GM18861 (cell line): Measurements from ENCODE around the gene SLC25A36.

ENCODE experiments used
- ATAC-seq: cut with Tn5 transposase; IDR thresholded peaks from one replicate; pipeline ENCODE4 v1.9.1; 2021; ENCODE audit not compliant: unreplicated experiment

SLC25A36 gene, protein sequence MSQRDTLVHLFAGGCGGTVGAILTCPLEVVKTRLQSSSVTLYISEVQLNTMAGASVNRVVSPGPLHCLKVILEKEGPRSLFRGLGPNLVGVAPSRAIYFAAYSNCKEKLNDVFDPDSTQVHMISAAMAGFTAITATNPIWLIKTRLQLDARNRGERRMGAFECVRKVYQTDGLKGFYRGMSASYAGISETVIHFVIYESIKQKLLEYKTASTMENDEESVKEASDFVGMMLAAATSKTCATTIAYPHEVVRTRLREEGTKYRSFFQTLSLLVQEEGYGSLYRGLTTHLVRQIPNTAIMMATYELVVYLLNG

GRCh38 chr3:140941434-140942220, at the start of gene SLC25A36:
SLC25A36 (plus strand) TSS chr3:140941836; CDS start chr3:140942055, 219 bp downstream.
- peak; percentile 95 for ATAC-seq

DNA sequence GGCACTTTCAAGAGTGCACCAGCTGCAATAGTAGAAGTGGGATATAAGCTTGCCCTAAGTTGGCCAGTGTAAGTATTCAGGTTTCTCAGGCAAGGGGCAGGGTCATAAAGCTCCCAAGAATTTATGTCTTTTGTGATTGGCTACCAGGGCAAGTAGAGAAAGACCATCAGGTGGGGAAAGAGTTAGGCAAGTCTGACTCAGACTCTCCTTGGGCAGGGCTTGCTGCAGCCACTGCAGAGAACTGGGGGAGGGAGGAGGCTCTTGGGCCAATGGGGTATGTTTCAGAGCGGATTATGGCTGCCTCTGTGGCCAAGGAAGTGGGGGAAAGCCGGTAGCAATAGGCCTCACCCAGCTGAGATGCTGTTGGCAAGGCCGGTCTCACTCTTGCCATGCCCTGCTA, 44.6 kb upstream of the SLC25A36 start:
- ATAC-seq = no peak

DNA sequence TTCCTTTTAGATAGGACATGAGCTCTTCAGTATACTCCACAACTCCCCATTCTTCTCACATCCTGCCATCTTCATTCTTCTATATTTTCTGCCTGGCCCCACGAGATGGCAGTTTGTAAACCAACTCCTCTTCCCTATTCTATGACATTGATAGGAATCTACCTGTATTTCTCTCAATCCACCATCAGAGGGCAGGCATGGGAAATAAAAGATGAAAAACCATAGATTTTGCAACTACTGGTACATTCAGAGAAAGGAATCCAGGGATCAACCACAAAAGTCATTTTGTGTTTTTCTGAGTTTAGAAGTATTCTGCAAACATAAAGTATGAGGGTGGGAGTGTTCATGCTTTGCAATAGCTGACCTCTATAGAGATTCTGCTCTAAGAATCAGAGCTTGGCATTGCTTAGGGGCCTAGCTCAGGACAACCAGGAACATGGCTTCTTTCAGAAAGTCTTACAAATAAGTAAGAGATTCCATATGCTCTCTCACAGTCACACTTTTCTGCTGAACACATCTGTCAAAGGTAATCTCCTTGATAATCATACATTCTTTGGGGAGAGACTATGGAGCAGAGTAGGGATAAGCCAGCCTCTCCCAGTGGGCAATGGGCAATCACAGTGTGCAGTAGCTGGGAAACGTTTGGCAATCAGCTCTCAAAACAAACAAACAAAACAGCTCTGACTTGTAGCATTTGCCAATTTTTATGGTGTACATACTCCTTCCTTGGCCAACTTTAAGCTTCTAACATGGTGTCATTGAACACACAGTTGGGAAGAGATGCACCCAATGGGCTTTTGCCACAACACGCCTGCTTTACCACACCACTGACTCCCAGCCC, 43.1 kb upstream of the SLC25A36 start:
- no peak for ATAC-seq

DNA sequence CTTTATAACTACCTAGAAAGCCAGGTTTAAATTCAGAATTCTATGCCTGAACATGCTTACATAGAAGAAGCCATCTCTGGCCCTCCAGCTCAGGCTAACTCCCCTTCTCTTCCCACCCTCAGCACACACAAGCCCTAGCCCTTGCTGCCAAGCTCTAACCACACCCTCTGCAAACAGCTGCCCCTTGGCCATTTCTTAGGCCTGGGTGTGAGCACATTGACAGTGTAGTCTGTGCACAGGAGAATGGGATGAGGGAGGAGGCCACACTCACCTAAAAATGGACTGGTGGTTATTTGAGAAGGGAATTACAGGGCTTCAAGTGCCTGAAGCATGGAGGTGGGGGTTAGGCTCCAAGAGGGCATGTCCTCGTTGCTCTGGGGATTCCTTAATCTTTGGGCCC, 42.3 kb upstream of the SLC25A36 start:
- no peak for ATAC-seq

DNA sequence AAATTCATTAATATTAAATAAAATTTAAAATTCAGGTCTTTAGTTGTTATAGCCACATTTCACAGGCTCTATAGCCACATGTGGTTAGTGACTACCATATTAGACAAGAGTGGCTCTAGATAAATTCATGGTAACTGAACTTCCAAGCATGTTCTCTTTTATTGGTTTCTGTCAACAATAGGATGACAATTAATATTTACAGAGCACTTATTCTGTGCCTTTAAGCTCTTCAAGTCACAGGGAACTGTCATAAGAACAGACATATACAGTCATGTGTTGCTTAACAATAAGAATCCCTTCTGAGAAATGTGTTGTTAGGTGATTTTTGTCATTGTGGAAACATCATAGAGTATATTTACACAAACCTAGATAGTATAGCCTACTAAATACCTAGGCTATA, 38.8 kb upstream of the SLC25A36 start:
- no peak for ATAC-seq

DNA sequence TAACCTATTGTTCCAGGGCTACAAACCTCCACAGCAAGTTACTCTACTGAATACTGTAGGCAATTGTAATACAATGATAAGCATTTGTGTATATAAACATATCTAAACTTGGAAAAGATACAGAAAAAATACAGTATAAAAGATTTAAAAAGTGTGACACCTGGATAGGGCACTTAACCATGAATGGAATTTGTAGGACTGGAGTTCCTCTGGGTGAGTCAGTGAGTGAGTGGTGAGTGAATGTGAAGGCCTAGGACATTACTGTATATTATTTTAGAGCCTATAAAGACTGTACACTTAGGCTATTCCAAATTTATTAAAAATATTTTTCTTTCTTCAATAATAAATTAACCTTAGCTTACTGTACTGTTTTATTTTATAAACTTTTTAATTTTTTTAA, 38.4 kb upstream of the SLC25A36 start:
- no peak for ATAC-seq

DNA sequence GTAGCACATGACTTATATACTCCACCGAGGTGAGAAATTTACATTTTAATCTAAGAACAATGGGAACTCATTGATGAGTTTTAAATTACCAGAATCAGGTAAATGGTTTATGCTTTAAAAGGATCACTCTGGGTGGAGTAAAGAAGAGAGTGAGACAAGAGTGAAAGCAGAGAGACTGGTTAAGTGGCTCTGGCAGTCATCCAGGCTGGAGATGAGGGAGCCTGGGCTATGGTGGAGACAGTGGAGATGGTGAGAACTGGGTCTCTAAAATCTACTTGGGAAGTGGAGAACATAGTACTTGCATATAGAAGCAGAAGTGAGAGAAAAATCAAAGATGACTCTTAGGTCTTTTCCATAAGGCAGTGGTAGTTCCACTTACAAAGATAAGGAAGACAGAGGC, 37.1 kb upstream of the SLC25A36 start:
- ATAC-seq = no peak

GRCh38 chr3:140905559-140905958, 36.1 kb upstream of the SLC25A36 start:
- ATAC-seq = no peak

DNA sequence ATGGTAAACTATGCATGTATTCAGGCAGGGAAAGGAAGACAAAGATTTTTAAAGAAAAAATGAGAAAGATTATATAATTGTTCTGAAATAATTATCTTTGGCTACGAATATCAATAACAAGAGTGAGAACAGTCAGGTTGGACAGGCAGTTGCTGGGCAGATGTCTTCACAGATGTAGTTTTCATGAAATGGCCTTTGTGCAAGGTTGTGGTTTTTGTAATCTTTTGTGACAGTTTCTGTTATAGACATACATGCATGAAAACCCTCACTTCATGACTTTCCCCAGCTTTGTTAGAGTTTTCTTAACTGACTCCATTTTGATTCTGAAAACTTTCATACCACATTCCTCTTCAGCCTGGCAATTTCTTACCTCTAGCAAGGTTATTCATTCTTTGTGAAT, 34.9 kb upstream of the SLC25A36 start:
- no peak for ATAC-seq

DNA sequence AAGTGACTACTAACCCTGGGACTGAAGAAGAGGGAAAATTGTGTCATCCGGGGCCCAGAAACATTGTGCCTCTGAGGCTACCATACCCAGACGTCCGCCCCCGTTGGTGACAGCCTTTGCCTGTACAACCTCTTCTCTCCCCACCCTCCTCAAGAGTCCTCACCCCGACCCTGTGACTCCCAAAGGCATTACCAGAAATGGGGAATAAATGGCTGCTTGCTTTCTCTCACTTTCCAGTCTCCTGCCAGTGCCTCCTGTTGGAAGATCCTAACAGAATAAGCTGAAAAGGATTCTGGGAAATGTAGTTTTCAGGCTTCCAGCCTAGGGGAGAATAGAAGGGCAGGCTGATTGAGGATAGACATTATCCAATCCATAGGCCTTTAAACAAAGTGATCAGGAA, 30.8 kb upstream of the SLC25A36 start:
- ATAC-seq = no peak

GRCh38 chr3:140911822-140912221, 29.8 kb upstream of the SLC25A36 start:
- no peak for ATAC-seq

- ATAC-seq = no peak
Observed at GRCh38 chr3:140913728-140914127, 27.9 kb upstream of the SLC25A36 start.

DNA sequence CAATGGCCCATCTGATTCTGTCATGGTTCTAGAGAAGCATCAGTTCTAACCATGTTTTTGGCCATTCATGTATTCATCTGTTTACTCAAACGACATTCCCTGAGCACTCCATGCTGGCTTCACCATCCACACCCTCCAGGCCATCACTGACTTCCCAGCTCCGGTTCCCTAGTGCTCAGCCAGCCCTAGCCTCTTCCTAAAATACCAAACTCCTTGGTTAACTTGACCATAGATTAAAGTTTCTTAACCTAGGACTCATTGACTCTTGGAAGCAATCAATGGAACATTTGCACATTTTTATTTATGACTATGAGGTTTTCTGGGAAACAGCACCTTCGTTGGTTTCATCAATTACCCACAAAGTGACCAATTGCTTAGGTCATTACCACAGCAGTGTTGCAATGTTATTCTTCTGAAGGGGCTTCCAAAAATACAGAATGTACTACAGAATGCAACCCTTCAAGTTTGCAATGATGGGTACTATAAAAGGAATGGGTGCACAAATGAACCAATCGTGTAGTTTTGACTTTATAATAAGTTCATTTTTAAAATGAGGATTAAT, 27.2 kb upstream of the SLC25A36 start:
- no peak for ATAC-seq

- ATAC-seq = no peak
Observed at GRCh38 chr3:140916603-140917002, 25.0 kb upstream of the SLC25A36 start.

DNA sequence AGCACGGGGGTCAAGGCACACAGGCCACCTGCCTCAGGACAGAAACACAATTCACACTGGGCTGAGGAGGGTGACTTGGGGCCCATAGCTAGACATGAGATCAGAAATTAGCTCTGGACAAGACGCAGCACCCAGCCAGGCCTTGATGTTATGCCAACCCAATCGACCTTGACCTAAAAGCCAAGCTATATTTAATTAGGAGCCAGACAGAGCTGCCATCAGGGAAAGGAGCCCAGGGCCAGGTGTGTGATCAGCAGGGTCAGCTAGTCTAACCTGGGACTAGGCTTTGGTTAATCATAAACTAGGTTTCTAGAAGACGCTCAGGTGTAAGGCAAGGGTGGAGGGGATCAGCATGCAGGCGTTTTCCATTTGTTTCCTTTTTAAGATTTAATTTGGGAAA, 23.9 kb upstream of the SLC25A36 start:
- no peak for ATAC-seq

- ATAC-seq = no peak
Observed at GRCh38 chr3:140920029-140920428, 21.6 kb upstream of the SLC25A36 start.

GRCh38 chr3:140922634-140923033, 19.0 kb upstream of the SLC25A36 start:
- no peak for ATAC-seq

DNA sequence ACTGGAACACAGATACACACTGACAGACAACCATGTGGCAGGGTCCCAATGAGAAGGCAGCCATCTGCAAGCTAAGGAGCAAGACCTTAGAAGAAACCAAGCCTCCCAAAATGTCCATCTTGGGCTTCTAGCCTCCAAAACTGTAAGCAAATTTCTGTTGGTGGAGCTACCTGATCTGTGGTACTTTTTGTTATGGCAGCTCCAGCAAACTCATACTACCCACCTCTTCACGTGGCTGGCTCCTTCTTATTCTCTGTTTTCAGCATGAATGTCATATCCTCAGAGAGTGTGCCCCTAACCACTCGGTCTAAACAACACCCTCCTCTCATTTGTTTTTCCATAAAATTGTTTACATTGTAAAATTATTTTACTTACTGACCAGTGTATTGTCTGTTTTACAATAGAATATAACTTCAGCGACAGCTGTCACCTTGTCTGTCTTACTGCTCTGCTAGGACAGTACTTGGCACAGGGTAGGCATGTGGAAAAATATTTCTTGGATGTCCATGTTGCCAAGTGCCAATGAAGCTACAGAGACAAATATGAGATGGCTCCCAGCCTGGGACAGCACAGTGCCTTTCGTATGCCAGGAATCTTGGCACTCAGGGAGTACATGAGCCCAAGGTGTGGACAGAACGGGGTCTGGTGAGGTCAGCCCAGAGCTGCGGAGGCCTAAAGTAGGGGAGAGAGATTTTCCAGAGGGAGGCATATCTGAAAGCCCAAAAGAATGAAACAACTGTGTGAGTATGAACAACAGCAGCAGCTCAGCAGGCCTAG, 17.4 kb upstream of the SLC25A36 start:
- no peak for ATAC-seq

DNA sequence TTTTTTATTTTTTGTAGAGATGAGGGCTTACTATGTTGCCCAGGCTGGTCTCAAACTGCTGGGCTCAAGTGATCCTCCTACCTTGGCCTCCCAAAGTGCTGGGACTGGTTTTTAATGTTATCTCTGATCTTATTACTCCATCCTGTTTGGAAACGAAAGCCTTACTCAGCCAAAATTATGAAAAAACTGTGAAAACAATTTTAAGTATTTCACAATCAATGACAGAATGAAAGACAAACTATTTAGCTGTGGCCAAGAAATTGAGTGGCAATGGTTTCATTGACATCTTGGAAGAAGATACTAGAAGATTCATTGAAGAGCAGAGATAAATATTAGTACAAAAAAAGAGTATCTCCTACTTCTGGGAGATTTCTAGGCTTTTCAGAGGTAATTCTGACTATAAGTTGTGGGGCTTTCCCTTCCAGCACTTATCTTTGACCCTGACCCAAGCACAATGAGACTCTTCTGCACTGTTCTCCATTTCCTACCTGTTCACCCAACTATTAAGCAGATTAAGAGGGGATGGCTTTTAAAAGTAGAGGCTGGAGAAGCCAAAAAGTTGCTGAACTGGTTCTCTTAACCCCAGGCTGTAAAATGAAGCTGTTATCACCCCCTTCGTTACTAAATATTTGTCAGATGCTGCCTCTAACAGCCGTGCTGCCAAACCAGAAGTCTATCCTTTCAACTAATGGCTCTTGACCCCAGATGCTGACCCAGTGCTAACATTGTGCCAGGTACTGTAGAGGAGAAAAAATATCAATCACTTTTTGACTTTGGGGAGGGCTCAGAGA, 14.2 kb upstream of the SLC25A36 start:
- ATAC-seq = no peak

GRCh38 chr3:140929446-140929845, 12.2 kb upstream of the SLC25A36 start:
- ATAC-seq = no peak
